Mesodermal cell (in vitro differentiated cells): Measurements from ENCODE around the gene MIS18A.

ENCODE experiments used
- H3K27ac ChIP-seq: 2 replicates; pipeline ENCODE4 v1.7.0; 2013; ENCODE audit warnings: mild to moderate bottlenecking, low read depth, low read length, moderate library complexity; ENCODE audit not compliant: severe bottlenecking
- H3K36me3 ChIP-seq: 2 replicates; pipeline ENCODE4 v1.7.1; 2013; ENCODE audit warnings: mild to moderate bottlenecking, low read length, moderate library complexity; ENCODE audit not compliant: control insufficient read depth, insufficient read depth
- H3K4me1 ChIP-seq: one replicate; pipeline ENCODE4 v1.7.1; 2013; ENCODE audit warnings: mild to moderate bottlenecking, low read length; ENCODE audit not compliant: insufficient read depth, control insufficient read depth, poor library complexity, severe bottlenecking
- H3K4me3 ChIP-seq: 2 replicates; pipeline ENCODE4 v1.7.0; 2013; ENCODE audit warnings: low read length, control low read depth, mild to moderate bottlenecking; ENCODE audit not compliant: insufficient read depth, poor library complexity, severe bottlenecking; ENCODE audit errors: extremely low read depth
- H3K9me3 ChIP-seq: 2 replicates; pipeline ENCODE4 v1.7.1; 2013; ENCODE audit warnings: mild to moderate bottlenecking, low read length, moderate library complexity; ENCODE audit not compliant: control insufficient read depth
- WGBS, 2 experiments: methylation state at CpG; one replicate each; pipeline ENCODE4 v1.1.5; 2013; ENCODE audit warnings: missing lambda C conversion rate in 2 of 2; ENCODE audit not compliant: insufficient coverage in 2 of 2; 5-methylcytosine and 5-hydroxymethylcytosine counted together

The MIS18A gene

DNA sequence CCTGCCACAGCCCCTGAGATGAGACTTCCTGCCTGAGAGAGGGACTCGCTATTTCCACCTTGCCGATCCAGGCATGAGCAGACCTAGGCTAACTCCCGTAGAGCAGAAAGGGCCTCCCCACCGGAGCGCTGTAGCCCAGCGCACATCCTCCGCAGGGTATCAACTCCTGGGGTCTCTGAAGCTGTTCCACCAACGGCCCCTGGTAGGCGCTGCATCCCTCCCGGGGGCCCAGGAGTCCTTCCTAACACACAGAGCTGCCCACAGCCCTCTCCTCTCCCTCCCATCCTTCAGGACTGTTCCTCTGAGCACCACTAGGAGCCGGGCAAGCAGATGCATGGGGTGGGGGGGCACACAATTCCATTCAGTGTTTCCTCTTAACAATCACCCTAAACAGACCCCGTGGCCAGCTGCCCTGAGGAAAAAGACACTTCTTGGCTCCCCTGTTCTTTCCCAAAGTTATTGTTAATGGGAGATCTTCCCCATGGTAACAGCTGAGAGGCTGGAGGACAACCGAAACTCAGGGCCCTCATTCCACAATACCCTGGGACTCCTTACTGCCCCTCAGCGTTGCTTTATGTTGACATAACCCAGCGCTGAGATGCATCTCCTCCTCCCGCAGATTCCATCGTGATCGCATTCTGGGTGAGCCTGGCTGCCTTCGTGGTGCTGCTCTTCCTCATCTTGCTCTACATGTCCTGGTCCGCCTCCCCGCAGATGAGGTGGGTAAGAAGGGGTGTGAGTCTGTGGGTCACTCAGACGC is 27.4 kb upstream of the MIS18A start:
- WGBS, 2 experiments, result 75 to 78% methylated on average over 17 of the region's 22 CpGs
- H3K27ac ChIP-seq, result peak overlapping the region; percentile 30
- H3K36me3 ChIP-seq, result peaks cover 9% of the 10 kb centered on the region
- H3K4me3 ChIP-seq, result no peak overlapping the region
- H3K4me1 ChIP-seq, result no peaks in the 10 kb centered on the region
- no peaks in the 10 kb centered on the region for H3K9me3 ChIP-seq

DNA sequence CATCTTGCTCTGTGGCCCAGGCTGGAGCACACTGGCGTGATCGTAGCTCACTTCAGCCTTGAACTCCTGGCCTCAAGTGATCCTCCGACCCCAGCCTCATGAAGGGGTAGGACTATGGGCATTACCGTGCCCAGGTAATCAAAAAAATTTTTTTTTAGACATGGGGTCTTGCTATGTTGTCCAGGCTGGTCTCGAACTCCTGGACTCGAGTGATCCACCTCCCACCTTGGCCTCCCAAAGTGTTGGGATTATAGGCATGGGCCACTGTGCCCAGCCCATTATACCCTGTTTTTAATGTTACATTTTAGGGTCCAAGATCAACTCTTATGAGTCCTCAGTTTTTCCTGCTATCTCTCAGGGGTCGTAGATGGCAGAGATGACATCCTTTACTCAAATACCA is 26.1 kb upstream of the MIS18A start:
- Histone ChIP-seq H3K9me3 (peaks cover 6% of the 10 kb centered on the region), H3K36me3 (peaks cover 8% of the 10 kb centered on the region), H3K27ac (no peak overlapping the region), H3K4me3 (no peak overlapping the region), H3K4me1 (no peaks in the 10 kb centered on the region)
- WGBS, 2 experiments, result 94 to 96% methylated on average over 6 to 7 of the region's 7 CpGs

DNA sequence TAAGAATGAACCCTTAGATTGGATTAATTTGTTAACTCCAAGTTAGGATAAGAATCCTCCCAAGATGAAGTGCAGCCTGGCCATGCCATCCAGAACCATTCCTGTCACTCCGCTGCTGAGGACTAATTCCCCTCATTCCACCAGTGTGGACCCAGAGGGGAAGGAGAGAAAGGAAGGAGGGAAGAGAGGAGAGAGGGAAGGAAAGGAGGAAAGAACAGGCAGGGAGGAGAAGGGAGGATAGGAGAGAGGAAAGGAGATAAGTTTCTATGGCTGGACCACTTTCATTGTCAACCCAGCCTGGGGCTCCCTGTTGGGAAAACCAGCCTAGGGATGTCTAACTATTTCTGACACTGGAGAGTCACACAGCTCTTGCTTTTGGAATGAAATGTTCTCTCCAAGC is 24.5 kb upstream of the MIS18A start:
- Histone ChIP-seq H3K36me3 (peaks cover 13% of the 10 kb centered on the region), H3K4me1 (no peaks in the 10 kb centered on the region), H3K4me3 (no peak overlapping the region), H3K27ac (no peak overlapping the region), H3K9me3 (peaks cover 6% of the 10 kb centered on the region)
- no CpG with 5 or more reads among the region's 1 CpG for WGBS, 2 experiments

DNA sequence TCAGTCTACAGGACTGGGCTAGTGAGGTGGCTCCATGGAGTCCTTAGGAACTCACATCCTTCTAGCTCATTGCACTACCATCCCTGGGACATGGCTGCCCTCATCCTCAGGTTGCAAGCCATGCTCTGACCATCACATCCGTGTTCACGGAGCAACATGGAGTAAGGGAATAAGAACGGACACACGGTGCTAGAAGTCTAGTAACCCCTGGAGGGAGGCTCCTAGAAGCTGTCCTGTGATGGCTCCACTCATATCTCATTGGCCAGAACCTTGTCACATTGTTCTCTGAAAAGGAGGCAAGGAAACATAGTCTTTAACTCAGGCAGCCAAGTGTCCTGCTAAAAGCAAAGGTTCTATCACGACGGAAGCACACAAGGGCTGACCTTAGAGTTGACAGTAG is 23.7 kb upstream of the MIS18A start:
- WGBS, 2 experiments, result 93 to 94% methylated on average over 5 to 6 of the region's 6 CpGs

DNA sequence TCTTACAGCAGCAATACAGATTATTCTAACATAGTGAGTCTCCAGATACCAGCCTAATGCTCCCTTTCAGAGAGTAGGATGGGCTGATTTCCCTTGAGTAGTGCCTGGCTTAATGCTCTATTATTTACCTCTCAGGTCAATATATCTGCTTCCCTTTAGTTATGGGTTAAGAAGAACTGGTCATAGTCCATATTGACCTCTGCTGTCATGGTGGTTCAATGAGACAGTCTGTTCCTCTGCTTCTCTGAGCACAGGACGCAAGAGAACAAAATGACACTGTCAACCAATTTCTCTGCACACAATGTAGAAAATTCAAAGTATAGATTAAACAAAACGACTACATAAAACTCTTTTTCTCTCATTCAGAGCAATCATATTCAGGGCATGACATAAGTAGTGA is 22.7 kb upstream of the MIS18A start:
- no peak overlapping the region for H3K4me3 ChIP-seq
- WGBS, 2 experiments, result 100% methylated on average over 1 of the region's 2 CpGs; no CpG with 5 or more reads in 1 of the 2 experiments
- H3K27ac ChIP-seq, result no peak overlapping the region
- no peaks in the 10 kb centered on the region for H3K4me1 ChIP-seq
- H3K9me3 ChIP-seq, result peaks cover 6% of the 10 kb centered on the region
- peaks cover 13% of the 10 kb centered on the region for H3K36me3 ChIP-seq

More for the DNA sequence above, 23.7 kb upstream of the MIS18A start:
- Histone ChIP-seq H3K4me1 (no peaks in the 10 kb centered on the region), H3K36me3 (peaks cover 13% of the 10 kb centered on the region), H3K9me3 (peaks cover 6% of the 10 kb centered on the region), H3K4me3 (no peak overlapping the region), H3K27ac (no peak overlapping the region)

DNA sequence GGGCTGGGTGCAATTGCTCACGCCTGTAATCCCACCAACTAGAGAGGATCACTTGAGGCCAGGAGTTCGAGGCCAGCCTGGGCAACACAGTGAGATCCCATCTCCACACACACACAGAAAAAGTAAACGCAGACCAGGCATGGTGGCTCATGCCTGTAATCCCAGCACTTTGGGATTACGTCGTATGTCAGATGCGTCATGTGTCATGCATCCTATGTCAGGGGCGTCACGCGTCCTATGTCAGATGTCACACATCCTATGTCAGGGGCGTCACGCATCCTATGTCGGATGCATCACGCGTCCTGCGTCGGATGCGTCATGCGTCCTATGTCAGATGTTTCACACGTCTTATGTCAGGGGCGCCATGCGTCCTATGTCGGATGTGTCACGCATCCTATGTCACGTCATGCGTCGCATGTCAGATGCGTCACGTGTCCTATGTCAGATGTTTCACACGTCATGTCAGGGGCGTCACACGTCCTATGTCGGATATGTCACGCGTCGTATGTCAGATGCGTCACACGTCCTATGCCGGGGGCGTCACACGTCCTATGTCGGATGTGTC is 21.4 kb upstream of the MIS18A start:
- WGBS, 2 experiments, result 92 to 94% methylated on average over 36 to 40 of the region's 41 CpGs
- Histone ChIP-seq H3K36me3 (peaks cover 13% of the 10 kb centered on the region), H3K27ac (no peak overlapping the region), H3K4me1 (no peaks in the 10 kb centered on the region), H3K4me3 (no peak overlapping the region), H3K9me3 (peaks cover 6% of the 10 kb centered on the region)

DNA sequence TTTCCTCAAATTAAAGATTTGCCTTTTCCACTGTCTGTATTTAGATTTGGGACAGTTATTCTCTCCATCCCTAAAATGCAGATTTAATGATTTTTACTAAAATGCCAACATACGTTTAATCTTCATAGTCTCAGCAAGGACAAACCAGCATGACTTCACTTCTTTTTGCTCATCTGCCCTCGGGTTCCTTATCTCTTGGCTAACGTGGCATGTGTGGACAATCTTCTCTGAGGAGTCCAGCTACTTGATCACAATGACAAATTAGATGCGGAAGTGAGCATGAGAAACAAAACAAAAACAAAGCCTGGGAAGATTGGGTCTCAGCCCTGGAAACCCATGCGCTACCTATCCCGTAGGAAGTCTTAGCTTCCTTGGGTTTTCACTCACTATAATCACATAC is 20.8 kb upstream of the MIS18A start:
- 88 to 98% methylated on average over 4 to 5 of the region's 6 CpGs for WGBS, 2 experiments
- Histone ChIP-seq H3K4me1 (no peaks in the 10 kb centered on the region), H3K4me3 (no peak overlapping the region), H3K27ac (no peak overlapping the region), H3K36me3 (peaks cover 13% of the 10 kb centered on the region), H3K9me3 (peaks cover 6% of the 10 kb centered on the region)

DNA sequence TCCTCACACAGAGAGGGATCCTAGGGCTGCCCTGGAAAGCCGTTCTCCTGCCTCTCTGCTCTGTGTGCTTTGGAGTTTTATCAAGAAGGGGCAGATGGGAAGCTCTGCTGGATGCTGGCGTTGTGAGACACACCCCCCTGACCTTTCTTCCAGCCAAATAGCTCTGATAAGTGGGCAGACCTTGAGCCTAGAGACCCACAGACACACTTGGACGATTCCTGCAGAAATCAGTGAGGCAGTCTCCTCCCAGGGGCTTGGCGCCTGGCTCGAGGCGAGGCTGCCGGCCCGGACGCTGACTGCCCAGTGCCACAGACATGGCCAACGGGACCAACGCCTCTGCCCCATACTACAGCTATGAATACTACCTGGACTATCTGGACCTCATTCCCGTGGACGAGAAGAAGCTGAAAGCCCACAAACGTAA is 19.8 kb upstream of the MIS18A start, which contains the start of gene MRAP:
TSS of gene MRAP (plus strand) at position 198 of the 424 bp plus-strand sequence. CDS start at position 315, 117 bp downstream.
- no peak within 1 kb of the TSS for H3K27ac ChIP-seq
- 95% methylated on average over 13 to 14 of the region's 14 CpGs for WGBS, 2 experiments
- peaks cover 13% of the 10 kb centered on the region for H3K36me3 ChIP-seq
- no peaks in the 10 kb centered on the region for H3K4me1 ChIP-seq
- H3K9me3 ChIP-seq, result peaks cover 6% of the 10 kb centered on the region
- H3K4me3 ChIP-seq, result no peak within 1 kb of the TSS

DNA sequence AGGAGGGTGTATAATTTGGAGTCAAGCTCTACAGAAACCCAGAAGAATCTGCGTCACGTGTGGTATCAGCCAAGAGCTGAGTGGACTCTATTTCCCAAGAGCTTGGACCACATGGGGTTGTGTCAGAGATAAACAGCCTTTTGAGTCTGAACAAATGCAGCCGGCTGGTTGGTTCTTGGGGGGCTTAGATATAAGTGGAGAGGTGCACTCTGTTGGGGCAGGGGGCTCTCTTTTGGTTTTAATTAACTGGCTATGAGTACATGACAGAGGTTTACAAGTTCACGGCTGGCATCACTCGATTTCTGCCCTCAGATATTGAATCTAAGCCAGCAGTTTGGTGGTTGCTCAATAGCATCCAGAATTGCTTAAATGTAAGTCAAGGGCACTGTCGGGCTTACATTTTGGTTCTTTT is 19.3 kb upstream of the MIS18A start:
- H3K9me3 ChIP-seq, result peaks cover 6% of the 10 kb centered on the region
- peaks cover 13% of the 10 kb centered on the region for H3K36me3 ChIP-seq
- WGBS, 2 experiments, result 86 to 95% methylated on average over 5 to 6 of the region's 6 CpGs
- no peaks in the 10 kb centered on the region for H3K4me1 ChIP-seq
- no peak overlapping the region for H3K27ac ChIP-seq
- H3K4me3 ChIP-seq, result no peak overlapping the region

DNA sequence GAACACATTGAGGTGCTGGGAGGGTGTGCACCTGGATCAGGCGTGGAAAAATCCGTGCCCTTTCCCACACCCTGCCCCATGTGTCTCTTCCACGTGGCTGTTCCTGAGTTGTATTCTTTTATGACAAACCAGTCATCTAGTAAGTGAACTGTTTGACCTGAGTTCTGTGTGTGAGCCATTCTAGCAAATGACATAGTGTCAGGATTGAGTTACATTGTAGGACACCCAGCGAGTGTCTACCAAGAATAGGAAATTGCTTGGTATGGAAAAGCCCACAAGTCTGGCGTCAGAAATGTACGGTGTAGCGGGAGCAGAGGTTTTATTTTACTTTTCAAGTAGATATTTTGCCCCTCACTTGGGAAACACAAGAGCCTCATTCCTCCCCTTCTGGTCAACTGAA is 18.6 kb upstream of the MIS18A start:
- WGBS, 2 experiments, result 99 to 100% methylated on average over 6 of the region's 7 CpGs

DNA sequence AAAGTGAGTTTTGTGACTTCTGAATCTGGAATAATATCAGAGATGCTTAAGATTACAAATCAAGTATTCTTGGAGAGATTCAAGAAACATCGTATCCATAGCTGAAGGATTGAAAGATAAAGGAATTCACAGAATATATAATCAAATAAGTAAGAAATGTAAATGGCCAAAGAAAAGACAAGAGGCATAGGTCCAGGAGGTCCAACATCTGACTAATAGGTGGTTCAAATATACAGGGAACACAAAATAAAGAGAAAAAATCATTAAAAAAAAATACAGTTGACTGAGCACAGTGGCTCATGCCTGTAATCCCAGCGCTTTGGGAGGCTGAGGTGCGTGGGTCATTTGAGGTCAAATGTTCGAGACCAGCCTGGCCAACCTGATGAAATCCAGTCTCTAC is 6.6 kb upstream of the MIS18A start:
- H3K9me3 ChIP-seq, result no peaks in the 10 kb centered on the region
- no peak overlapping the region for H3K4me3 ChIP-seq
- H3K27ac ChIP-seq, result no peak overlapping the region
- no peaks in the 10 kb centered on the region for H3K36me3 ChIP-seq
- no peaks in the 10 kb centered on the region for H3K4me1 ChIP-seq
- WGBS, 2 experiments, result 96% methylated on average over 3 of the region's 4 CpGs

More for the DNA sequence above, 18.6 kb upstream of the MIS18A start:
- Histone ChIP-seq H3K4me1 (no peaks in the 10 kb centered on the region), H3K27ac (no peak overlapping the region), H3K4me3 (no peak overlapping the region), H3K9me3 (peaks cover 6% of the 10 kb centered on the region), H3K36me3 (peaks cover 13% of the 10 kb centered on the region)
